CD4-positive, alpha-beta T cell treated with Interleukin-15 for 1 hour (primary cell): ENCODE data around the gene TIGIT.

Source experiments
- DNase-seq: peaks from one replicate; pipeline ENCODE4 v3.0.0-alpha.2; 2020

TIGIT gene

DNA sequence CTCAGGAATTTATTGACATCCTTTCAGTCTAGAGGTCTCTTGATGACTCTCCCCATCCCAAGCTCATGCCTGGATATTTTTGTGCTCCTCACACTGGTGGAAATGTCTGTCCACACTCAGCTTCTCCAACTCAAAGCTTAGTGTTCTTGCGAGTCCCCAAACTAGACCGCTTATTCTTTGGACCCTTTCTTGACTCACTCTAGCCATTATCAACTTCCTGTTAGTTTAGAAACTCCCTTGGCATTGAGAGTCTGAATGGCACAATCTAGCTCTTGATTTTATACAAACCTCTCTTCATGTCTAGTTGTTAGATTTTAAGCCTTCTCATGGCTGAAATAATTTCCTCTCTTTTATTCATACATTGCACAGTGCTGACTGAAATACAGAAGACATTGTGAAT, 19.6 kb downstream of the TIGIT start:
- no peak for DNase-seq

DNA sequence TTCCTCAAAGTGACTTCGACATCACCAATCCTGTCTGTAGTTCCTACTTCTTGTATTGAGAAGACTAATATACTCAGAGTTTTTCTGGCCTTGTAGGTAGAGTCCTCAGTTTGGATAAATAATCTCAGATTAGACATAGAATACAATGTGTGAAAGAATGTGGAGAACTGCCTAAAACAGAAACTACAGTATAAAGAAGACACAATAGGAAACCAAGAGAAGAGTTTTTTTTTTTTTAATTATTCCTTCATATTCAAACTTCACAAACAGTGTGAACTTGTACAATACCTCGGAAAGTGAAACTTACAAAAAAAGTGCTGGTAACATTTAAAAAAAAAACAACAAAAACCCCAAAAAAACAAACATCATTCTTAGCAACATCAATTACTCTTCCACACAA, 20.5 kb downstream of the TIGIT start:
- no peak for DNase-seq

- DNase-seq: no peak
Measured at GRCh38 chr3:114318295-114318694, 24.5 kb downstream of the TIGIT start.

DNA sequence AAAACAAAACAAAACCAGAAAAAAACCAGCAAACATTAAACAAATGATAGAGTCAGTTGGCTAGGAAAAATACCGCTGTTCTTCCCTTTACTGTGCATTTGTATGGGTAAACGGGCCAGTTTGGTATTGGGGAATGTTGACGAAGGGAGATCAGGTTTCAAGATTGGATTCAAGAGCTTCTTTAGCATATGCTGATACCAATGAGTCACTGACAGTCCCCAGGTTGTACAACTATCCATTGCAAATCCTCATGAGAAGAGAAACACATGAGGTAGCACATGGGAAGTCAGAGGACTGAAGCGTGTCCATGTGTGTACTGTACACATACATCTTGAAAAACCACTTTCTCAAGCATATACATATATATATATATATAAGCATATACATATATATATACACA, 25.6 kb downstream of the TIGIT start:
- no peak for DNase-seq

DNA sequence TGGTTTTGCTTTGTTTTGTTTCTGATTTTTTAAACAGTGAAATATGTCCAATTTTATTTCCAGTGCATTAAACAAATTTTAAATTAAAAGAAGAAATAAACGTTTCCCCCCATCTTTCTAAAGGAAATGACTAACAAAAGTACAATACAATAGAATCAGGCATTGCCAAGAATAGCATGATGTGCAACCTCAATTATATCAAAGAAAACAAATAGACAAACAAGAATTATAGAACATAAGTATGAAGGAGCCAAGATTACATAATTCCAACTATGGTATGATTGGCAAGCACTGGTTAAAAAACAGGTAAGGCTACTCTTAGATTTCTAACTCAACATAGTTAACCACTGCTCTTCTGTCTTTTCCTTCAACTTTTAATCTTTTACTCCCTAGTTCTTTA, 26.4 kb downstream of the TIGIT start:
- no peak for DNase-seq

GRCh38 chr3:114323546-114324254, 29.9 kb downstream of the TIGIT start:
- DNase-seq: no peak

GRCh38 chr3:114327665-114328064, 33.8 kb downstream of the TIGIT start:
- no peak for DNase-seq

- DNase-seq: no peak
Measured at GRCh38 chr3:114328345-114328744, 34.5 kb downstream of the TIGIT start.

DNA sequence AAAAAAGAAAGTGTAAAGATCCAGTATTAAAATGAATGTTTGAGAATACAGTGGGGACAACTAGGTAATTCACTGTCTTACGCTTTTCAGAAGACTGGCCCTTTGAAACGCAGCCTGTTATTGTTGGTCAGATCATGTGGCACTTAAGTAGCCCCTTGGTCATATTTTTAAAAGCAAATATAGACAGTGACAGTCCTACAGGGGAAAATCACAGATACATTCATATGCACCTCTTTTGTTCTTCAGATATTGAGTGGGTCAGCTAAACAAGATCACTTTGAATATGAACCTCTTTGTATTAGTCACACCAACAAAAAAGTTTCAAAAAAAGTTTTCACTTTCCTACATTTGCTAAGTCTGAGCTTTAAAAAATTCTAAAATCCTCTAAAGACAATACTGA, 36.0 kb downstream of the TIGIT start:
- no peak for DNase-seq

DNA sequence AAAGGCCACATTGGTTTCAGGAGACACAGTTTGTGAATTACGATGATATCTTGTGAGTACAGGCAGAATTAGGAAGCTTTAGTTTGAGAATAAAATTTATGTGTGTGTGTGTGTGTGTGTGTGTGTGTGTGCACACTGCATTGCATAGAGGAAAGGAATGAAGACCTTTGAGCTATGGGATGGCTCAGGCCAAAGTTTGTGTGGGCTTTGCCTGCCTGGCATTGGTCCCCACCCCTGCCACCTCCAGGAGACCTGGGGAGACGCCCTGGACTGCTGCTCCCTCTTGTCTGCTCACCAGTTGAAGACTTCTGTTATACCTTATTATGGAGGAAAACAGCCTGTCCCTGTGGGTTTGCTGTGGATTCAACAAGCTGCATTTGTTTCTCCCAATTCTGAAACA, 37.2 kb downstream of the TIGIT start:
- DNase-seq: no peak

DNA sequence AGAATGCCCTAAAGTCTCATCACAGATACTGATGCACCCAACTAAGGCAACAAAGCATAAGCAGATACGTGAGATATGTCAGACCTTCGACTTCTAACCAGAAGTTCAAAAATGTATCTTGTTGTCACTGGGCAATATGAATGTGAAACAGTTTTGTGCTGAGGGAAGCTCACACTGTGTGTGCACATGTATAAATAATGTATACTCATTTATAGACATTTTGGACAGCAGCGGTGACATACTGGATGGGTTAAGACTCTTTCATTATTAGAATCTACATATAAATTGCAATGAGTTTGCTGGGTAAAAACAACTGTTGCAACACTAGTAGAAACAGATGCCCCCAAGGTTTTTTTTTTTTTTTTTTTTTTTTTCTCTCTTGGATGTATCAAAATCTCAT, 37.9 kb downstream of the TIGIT start:
- no peak for DNase-seq

DNA sequence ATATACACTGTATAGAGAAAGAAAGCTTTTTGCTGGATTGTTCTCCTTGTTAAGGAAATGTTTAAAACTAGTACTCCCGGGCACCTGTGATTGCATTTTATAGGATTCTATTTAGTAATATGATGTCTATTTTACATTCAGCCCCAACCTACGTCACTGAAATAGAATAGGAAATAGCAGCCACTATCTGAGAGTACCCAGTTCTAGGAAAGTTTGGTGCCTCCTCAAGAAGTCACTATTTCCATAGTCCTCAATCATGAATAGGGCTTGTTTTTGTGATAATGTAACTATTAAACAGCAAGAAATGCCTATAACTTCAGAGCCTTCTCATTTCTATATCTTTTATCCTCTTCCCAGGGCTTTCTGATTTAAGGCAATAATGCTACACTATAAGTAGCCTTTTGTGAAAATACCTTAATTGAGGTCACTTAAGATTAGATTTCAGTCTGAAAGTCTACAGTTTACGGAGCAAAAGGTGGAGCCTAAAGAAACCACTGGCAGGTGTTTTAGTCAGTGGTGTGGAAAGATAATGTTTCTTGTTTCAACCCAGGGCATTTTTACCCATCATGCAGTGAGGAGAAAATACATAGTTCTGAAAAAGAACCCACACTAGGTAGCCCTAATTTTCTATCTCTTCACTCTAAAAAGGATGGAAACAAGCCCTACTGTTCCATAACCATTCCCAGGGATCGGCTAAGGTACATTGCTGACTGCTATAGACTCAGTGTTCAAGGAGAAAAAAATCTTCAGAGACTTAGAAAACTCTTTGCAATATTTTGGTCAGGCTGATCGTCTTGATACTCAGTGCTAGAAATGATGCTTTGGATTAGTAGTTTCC, 38.7 kb downstream of the TIGIT start:
- DNase-seq: no peak

- no peak for DNase-seq
Measured at GRCh38 chr3:114333180-114333922, 39.5 kb downstream of the TIGIT start.

GRCh38 chr3:114333923-114334240, 40.1 kb downstream of the TIGIT start:
- no peak for DNase-seq

GRCh38 chr3:114336122-114336697, 42.4 kb downstream of the TIGIT start:
- DNase-seq: no peak

DNA sequence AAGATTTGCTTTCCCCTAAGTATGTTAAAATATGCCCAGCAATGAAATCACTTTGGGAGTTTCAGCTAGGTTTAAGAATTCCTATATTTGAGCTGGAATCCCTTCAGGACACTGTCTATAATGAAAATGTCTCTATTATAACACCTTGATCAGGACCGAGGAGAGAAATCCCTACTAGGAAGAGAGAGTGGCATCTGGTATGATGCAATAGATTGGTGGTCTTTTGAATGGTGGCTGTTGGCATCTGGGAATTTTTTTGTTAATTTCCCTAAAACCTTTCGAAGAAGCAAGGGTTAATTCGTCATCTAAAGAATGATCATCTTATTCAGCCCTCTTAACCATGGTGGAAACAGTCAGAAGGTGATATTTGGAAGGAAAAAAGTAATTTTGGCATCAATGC, 43.0 kb downstream of the TIGIT start:
- DNase-seq: no peak

DNA sequence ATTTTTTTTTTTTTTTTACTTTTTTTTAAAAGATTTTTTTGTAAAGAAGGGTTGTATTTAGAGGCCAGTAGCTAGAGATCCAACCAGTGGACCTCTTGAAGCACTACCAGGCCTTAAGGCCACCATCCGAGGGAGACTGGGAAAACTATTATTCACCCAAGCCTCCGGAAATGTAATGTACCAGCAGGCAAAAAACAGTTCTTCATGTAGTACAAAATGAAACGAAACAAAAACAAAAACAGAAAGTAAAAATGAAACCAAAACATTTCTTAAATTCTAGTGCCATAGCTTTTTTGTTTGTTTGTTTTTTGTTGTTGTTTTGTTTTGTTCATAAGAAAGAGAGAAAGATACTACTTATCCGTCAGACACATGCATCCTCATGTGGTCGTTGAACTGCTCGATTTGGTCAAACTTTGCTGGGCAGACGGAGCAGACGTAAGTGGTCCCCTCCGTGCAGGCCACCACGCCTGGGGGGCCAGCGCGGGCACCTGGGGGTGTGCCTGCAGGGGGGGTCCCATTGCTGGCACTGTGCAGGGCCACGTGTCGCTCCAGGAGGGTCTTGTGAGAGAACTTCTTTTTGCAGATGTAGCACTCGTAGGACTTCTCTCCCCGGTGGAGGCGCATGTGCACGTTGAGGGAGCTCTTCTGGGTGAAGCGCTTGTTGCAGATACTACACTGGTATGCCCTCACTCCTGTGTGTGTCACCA, 45.0 kb downstream of the TIGIT start:
- DNase-seq: no peak

GRCh38 chr3:114344492-114344891, 50.7 kb downstream of the TIGIT start:
- no peak for DNase-seq

GRCh38 chr3:114350271-114350670, 56.4 kb downstream of the TIGIT start:
- no peak for DNase-seq

DNA sequence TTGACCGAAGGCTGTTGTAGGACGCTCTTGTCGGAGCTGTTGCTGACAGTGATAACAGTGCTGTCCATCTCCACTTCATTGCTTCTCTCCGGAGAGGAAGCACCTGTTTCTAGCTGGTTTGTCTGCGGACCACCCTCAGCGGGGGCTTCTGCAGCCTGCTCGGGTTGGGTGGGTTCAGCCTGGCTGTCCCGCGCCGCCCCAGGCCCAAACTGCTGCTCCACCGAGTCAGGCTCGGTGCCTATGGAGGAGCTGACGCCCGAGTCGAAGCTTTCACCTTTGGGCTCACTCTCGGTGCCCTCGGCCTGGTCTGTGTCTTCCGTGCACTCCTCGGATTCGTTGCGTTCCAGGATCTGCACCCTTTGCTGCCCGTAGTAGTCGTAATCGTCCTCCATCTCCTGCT, 56.9 kb downstream of the TIGIT start:
- no peak for DNase-seq

DNA sequence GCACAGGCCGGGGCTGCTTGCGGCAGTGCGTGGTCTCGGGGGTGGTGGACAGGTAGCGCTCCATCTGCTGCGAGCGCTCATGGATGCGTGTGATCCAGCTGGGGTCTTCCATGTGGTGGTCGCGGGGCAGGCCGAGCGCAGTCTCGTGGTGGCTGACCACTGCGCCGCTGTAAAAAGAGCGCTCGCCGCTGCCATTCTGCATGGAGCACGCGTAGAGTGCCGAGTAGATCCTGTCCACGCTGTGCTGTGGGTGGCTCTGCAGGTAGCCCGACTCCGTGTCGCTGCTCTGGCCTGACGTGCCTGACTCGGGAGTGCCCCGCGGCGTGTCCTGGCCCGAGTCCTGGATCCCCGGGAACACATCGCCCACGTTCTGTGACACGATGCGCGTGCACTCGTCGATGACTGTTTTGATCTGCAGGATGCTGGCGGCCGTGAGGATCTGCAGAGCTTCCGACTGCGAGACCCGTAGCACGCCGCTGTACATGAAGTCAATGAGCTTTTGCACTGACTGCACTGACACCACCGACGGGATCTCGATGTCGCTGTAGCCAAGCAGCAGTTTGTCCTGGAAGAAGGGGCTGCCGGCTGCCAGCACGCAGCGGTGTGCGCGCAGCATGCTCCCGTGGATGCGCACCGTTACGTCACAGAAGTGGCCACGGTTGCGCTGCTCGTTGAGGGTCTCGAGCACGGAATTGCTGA, 57.4 kb downstream of the TIGIT start:
- DNase-seq: no peak

DNA sequence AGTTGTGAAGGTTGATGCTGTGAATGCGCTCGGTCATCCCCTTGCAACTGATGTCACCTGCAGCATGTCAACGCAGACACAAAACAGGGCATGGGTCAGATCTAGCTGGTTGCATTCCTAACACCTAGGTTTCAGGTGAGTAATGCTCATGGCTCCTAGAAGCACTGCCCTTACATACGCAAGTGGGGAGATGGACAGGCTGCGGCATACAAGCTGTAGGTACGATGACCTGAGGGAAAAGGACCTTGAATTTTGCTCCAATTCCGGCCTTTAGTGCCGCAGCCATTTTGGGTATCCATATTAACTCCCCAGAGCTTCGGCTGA, 58.0 kb downstream of the TIGIT start:
- no peak for DNase-seq

DNA sequence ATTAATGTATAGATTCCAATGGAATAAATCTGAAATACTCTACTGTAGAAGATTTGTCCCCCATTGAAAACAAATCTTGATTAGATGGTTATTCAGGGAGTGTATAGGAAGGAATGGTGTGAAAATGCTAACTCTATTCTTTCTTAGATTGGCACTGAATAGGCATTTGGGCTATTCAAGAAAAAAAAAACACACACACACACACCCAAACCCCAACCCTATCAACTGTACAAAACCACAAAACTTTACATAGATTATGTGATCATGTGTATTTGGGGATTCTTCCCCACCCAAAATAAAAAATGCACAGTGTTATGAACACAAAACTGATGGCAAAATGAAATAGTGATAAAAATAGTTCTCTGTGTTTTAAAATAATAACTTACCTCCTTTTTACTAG, 61.8 kb downstream of the TIGIT start:
- no peak for DNase-seq
